ENCODE results near the gene RUNDC1.

RUNDC1 gene

DNA sequence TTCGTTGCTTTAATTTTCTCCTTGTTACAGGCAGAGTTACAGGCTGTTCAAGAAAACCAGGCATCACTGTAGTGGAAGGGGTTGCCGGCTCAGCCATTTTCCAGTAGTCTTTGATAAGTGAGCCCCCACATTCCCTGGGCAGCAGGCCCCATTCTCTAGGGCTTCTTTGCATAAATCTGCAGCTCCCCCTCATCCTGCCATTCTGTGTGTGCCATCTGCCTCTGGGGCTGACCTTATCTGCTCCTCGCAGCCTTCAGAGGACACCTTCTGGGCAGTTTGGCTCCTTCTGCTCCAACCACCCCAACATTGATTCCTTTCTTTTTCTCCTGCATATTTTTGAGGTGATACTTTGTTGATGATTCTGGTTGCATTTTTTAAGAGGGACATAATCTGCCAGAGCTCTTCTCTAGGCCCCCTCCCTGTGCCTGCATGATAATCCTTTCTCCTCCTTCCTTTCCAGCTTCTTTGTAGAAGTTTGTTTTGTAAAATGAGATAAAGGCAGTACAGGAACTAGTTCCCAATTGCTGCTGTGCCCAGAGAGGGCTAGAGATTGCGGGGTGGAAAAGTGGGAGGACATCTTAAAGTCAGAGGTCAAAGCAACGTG is 61.8 kb downstream of the RUNDC1 start:
- no peak for DNase-seq (ENCODE audit: low read depth in 2 of 2)

All from stimulated activated CD8-positive, alpha-beta memory T cell treated with anti-CD3 and anti-CD28 coated beads, Interleukin-2, amount 100 ng/mL, for 48 hours (primary cell).